GM21526 (cell line): ENCODE measurements around the gene MTCH1.
"Not testable (repeated sequence)": the region's sequence is repeated elsewhere in the genome, so short reads cannot be mapped to it uniquely, and the experiment has no call there.

Experiments used
- ATAC-seq: cut with Tn5 transposase; IDR thresholded peaks from one replicate; pipeline ENCODE4 v1.9.1; 2021; ENCODE audit warnings: moderate library complexity; ENCODE audit not compliant: unreplicated experiment, low FRiP score

The MTCH1 gene

GRCh38 chr6:36999061-36999750 is 13.2 kb upstream of the MTCH1 start:
- no peak for ATAC-seq

DNA sequence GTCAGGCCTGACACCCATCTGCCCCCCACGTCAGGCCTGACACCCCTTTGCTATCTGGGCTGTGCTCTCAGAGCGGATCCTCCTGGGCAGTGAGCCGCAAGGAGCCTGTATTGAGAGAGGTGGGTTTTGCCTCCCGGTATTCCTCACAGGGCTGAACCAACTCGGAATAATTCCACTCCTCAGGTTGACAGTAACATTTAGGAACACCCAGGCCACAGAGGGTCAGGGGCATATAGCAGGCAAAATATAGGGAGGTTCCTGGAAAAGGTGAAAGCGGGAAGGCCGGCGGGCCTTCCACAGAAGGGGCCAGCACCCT is 12.7 kb upstream of the MTCH1 start:
- ATAC-seq = no peak

- no peak for ATAC-seq
Observed at GRCh38 chr6:36997811-36998722, 12.1 kb upstream of the MTCH1 start.

GRCh38 chr6:36990401-36990800 is 4.4 kb upstream of the MTCH1 start:
- not testable (repeated sequence) for ATAC-seq

DNA sequence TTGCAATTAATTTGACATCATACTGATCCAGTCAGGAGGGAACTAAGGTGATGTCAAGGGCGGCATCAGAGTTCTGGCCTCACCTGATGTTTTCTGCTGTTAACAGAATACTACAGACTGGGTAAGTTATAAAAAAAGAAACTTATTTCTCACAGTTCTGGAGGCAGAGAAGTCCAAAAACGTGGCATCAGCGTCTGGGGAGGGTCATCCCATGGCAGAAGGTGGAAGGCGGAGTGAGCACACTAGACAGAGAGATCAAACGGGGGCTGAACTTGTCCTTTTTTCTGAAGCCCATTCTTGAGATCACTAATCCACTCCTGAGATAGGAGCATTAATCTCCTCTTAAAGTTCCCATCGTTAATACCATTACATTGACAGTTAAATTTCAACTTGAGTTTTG is 3.3 kb upstream of the MTCH1 start:
- ATAC-seq = no peak

GRCh38 chr6:36986704-36987047 is 680 bp upstream of the MTCH1 start:
- ATAC-seq = no peak

GRCh38 chr6:36985417-36985807 is 584 bp downstream of the MTCH1 start:
- ATAC-seq = no peak

- ATAC-seq = no peak
Observed at GRCh38 chr6:36984581-36985416, 1.2 kb downstream of the MTCH1 start.

GRCh38 chr6:36983538-36983937 is 2.5 kb downstream of the MTCH1 start:
- ATAC-seq = no peak

- ATAC-seq = no peak
Observed at GRCh38 chr6:36980876-36981619, 4.9 kb downstream of the MTCH1 start.

GRCh38 chr6:36980129-36980528 is 5.9 kb downstream of the MTCH1 start:
- ATAC-seq = no peak

DNA sequence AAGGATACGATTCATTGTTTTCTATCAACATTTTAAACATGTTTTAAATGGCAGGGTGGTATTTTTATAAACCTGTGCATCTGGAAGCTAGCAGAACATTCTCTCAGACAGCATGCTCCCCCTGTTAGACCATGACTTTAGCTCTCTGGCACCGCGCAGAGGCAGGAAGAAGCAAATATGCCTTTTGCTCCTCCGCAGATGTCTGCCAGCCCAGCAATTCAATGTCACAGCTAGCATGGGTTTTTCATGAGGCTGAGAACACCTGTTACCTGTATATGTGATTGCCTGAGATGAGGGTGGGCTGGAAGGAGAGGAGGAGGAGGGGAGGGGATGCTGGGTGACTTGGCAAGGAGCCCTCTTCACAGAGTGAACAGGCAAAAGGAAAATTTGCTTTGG is 6.7 kb downstream of the MTCH1 start:
- ATAC-seq = no peak

- no peak for ATAC-seq
Observed at GRCh38 chr6:36978421-36979346, 7.3 kb downstream of the MTCH1 start.

DNA sequence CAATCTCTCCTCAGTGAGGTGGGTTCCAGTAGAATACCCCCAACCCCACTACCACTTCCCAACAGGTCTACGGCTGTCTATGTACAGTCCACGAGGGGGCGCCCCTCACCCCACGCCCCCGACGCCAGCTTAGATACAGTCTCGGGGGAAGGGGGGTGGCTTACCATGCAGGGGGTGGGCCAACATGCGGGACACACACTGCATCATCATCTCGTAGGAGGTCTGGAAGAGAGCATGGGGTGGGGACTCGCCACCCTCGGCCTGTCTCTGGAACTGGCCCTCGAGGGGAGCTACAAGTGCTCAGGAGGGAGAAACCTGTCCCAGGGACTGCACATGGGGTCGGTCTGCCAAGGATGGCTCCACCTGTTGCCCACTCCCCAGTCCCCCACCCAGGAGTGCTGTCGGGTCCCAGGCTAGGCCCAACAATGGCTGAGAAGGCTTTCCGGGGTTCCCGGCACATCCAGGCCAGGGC is 8.5 kb downstream of the MTCH1 start:
- ATAC-seq = no peak

DNA sequence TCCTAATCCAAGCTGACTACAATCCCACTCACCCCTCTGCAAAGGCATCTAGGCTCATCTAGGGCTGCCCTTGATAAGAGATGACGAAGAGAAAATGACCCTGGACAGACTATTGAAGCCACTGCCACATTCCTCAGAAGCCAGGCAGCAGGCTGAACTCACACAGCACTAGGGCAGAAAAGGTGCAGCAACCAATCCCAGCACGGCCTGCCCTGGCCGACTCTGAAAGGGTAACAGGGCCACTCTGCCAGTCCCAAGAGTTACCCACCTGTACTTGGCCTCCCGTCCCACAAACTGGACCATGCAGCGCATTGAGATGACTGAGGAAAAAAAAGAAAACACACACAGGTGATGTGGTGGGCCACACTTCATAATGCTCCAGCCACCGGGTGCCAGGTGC is 9.1 kb downstream of the MTCH1 start:
- no peak for ATAC-seq

DNA sequence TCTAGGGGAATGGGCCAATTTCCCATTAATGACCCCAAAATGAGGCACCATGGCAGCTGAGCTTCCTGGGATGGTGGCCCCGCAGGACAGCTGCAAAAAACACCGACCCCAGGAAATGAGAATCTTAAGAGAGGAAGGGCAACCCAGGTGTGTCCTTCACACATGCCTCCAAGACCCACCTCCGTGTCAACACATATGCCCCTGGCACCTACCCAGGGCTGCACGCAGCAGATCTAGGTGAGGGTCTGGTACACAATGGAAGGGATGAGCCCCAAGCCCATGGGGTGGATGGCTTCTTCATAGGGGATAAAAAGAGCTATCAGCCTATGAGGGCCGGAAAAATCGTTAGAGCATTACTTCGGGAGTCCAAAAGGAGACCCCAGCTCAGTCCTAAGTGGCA is 9.5 kb downstream of the MTCH1 start:
- no peak for ATAC-seq

DNA sequence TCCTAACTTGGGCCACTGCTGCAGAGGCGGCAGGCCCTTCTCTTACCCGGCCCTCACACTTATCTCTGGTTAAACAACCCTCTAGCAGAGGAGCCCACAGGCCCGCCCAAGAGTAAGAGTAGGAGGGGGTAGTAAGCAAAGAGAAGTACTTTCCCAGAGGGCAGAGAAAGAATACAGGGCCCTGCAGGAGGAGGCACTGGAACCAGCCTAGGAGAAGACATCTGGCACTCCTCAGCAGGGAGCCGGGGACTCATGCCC is 10.1 kb downstream of the MTCH1 start:
- ATAC-seq = no peak

DNA sequence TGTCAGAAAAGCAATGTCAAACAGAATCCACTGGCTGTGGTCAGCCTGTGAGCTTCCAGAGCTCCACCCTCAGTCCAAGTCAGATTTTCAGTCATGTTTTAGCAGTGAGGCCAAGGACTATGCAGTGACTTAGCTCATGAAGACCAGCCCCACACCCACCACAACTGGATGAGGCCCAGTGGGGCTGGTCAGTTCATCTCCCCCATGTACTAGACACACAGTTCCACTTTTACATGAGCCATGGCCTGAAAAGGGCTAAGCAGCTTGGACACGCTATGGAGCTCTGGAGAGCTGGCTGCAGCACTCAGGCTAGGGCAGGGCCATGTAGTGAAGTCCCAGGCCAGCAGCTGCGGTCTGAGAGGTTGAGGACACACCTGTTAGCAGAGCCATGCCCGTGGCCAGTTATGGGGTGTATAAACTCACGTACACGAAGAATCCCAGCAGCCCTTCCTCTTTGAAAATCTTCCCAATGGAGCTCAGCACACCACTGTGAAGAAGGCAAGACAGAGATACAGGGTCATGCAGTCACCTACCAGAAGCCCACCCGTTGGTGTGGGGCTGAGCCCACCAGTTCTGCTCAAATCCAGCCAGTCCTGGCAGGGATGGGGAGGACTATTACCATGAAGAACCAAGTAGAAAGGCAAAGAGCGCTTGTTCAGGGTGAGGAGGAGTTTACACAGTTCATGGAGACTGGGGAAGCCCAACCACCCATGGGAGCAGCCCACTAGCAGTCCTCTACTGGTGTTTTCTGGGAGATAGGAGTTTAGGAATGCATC is 10.6 kb downstream of the MTCH1 start:
- no peak for ATAC-seq

DNA sequence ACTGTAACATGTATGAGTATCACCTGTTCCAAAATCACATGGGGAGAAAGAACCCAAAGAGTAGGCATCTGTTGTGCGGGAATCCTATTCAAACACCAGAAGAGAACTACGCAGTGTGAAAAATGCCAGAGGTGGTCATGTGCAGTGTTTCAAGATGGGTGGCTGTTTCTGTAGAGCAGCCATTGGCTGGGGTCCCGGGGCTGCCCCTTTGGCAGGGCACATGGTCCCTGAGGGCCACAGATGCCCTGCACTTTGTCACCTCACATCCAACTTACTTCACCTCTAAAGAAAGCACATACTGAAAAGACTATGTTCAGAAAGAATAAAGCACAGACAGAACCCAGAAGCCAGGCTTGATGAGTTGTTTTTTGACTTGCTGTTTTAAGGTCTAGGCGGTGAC is 12.3 kb downstream of the MTCH1 start:
- ATAC-seq = no peak
